ENCODE results near the gene PLCXD1. TPM values are rescaled to one million over a fixed set of nuclear protein-coding genes. Genes with fewer than 3 reads are reported as not detected.

The PLCXD1 gene
- total and polyA plus RNA-seq, 9 of the 15 experiments (the other 6 are each of a cell fraction or from before 2014, with no cell fraction given), result 6.0 to 60.2 (median 39.5) TPM

DNA sequence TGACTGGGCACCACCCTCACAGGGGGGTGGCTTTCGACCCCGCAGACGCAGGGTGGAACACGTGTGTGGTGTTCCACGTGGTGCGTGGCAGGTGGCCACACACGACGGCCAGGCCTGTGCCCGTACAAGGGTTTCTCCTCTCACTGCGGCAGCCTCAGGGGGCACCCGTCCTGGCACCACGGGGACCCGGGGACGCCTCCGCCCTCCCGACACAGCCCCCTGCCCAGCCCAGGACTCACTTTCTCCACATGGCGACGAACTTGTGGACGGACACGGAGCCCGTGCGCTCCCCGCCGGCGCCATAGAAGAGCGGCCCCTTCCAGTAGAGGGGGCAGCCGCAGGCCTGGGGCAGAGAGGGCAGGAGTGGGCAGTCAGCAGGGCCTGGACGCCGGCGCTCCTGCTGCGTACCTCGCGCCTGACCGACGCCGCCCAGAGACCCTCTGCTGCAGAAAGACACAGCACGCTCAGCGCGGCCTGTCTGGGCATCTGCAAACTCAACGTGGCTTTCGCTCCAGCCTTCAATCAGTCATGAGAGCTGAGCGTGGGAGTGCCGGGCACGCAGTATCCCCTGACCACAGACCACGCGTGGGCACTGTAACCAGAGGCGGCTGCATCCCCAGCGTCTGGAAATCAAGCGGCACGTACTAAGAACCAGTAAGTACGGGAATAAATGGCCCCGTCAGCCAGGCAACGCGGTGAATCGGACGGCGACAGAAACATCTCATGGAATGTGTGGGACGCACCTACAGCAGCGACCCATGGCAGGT, 66.4 kb downstream of the PLCXD1 start (continued):
- TF ChIP-seq RERE (CRISPR knock-in tag; IDR thresholded peaks at IDR 0.05; ENCODE audit: borderline replicate concordance), result no peak
- no peak for TF ChIP-seq ZNF184 (CRISPR knock-in tag; IDR thresholded peaks at IDR 0.05)

DNA sequence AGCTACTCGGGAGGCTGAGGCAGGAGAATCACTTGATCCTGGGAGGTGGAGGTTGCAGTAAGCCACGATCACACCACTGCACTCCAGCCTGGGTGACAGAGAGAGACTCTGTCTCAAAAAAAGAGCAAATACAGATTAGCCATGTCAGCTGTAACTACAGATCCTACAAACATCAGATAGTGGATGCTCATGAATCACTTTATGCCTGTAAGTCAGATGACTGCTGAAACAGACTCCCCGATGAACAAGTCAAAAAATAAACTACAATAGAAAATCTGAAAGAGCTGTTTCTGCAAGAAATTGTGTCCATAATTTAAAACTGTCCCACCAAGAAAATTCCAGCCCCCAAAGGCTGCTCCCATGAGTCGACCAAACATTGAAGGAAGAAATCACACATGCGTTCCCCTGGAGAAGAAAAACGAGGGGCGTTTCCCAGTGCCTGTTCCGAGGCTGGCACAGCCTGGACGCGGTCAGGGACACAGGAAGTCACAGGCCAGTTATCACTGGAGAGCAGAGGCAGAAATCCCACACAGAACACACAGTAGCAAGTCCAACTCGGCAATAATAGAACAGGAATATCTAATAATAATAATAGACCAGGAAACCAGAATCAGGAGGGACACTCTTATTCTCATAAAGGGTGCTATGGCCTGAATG, 67.4 kb downstream of the PLCXD1 start:
- Histone ChIP-seq H3K4me3 (no peak overlapping the region), H3K27me3 (ENCODE audit: control insufficient read depth in 2 of 2, insufficient read depth in 2 of 2, low read length in 2 of 2) (no peaks in the 10 kb centered on the region), H4K20me1 (replicated peaks; ENCODE audit: control insufficient read depth, insufficient read depth, low read length) (no peaks in the 10 kb centered on the region), H2AFZ (ENCODE audit: low read depth, low read length) (no peak overlapping the region), H3K9ac (ENCODE audit: insufficient read depth in 1 of 2, low read depth in 2 of 2, low read length in 2 of 2) (no peak overlapping the region), H3K79me2 (ENCODE audit: control insufficient read depth, insufficient read depth, low read length) (no peaks in the 10 kb centered on the region), H3K36me3 (ENCODE audit: control insufficient read depth, insufficient read depth, low read length) (no peaks in the 10 kb centered on the region), H3K9me3 (replicated peaks; ENCODE audit: control insufficient read depth, insufficient read depth, low read depth, low read length) (no peaks in the 10 kb centered on the region), H3K4me1 (replicated peaks in 1 of 2; ENCODE audit: control insufficient read depth in 2 of 2, insufficient read depth in 2 of 2, low read length in 2 of 2) (0 out of 5 replicates have a peak, but pooled peaks cover 0 to 4% of the 10 kb centered on the region in 2 experiments), H3K27ac (ENCODE audit: extremely low read depth, low read depth, low read length) (no peak overlapping the region), H3K9me1 (ENCODE audit: control insufficient read depth, insufficient read depth, low read length) (no peaks in the 10 kb centered on the region), H3K4me2 (ENCODE audit: insufficient read depth, low read length) (no peak overlapping the region)
- BruUV-seq (replicated peaks), result no TSS peak
- ChIA-PET CTCF (ENCODE audit: low intra/inter-chr PET ratio) (no interaction called here), POLR2A (no interaction called here)
- no peak for DNase-seq (ENCODE audit: extremely low read depth in 1 of 4, low spot score in 3 of 4)
- TF ChIP-seq, protein P1, sequence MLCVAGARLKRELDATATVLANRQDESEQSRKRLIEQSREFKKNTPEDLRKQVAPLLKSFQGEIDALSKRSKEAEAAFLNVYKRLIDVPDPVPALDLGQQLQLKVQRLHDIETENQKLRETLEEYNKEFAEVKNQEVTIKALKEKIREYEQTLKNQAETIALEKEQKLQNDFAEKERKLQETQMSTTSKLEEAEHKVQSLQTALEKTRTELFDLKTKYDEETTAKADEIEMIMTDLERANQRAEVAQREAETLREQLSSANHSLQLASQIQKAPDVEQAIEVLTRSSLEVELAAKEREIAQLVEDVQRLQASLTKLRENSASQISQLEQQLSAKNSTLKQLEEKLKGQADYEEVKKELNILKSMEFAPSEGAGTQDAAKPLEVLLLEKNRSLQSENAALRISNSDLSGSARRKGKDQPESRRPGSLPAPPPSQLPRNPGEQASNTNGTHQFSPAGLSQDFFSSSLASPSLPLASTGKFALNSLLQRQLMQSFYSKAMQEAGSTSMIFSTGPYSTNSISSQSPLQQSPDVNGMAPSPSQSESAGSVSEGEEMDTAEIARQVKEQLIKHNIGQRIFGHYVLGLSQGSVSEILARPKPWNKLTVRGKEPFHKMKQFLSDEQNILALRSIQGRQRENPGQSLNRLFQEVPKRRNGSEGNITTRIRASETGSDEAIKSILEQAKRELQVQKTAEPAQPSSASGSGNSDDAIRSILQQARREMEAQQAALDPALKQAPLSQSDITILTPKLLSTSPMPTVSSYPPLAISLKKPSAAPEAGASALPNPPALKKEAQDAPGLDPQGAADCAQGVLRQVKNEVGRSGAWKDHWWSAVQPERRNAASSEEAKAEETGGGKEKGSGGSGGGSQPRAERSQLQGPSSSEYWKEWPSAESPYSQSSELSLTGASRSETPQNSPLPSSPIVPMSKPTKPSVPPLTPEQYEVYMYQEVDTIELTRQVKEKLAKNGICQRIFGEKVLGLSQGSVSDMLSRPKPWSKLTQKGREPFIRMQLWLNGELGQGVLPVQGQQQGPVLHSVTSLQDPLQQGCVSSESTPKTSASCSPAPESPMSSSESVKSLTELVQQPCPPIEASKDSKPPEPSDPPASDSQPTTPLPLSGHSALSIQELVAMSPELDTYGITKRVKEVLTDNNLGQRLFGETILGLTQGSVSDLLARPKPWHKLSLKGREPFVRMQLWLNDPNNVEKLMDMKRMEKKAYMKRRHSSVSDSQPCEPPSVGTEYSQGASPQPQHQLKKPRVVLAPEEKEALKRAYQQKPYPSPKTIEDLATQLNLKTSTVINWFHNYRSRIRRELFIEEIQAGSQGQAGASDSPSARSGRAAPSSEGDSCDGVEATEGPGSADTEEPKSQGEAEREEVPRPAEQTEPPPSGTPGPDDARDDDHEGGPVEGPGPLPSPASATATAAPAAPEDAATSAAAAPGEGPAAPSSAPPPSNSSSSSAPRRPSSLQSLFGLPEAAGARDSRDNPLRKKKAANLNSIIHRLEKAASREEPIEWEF (CRISPR knock-in tag; IDR thresholded peaks at IDR 0.05), result no peak
- peak; percentile 22 for TF ChIP-seq MEIS2 (IDR thresholded peaks at IDR 0.05; ENCODE audit: partially characterized antibody)
- WGBS (ENCODE audit: insufficient coverage, low coverage, missing lambda C conversion rate), result 25% methylated on average over 9 of the region's 11 CpGs
- in situ Hi-C loops (cut with MboI) (no loop called here), intact Hi-C loops (cut with micrococcal nuclease) (no loop called here)
- no peak for FAIRE-seq
- no peak for ATAC-seq
